Mucosa of descending colon (tissue), 3 donors: ENCODE data around the gene CLPSL1. TPM values are rescaled to one million over a fixed set of nuclear protein-coding genes. Genes with fewer than 3 reads are reported as not detected.
A peak's percentile ranks its signal among the peaks of the same experiment; 100 is the strongest.

ENCODE experiments used
- ATAC-seq: fragments of 200-7000 bp; cut with Tn5 transposase; one replicate; pipeline ENCODE4 v1.9.1; 2020; ENCODE audit warnings: mild to moderate bottlenecking, moderate library complexity
- DNase-seq, 3 donors: peaks; one replicate each; pipeline ENCODE4 v3.0.0-alpha.2; 2020
- H3K36me3 ChIP-seq: fragments of 200-600 bp; one replicate; pipeline ENCODE4 v1.8.0; 2021; ENCODE audit warnings: low read depth, mild to moderate bottlenecking
- H3K4me1 ChIP-seq: fragments of 200-600 bp; one replicate; pipeline ENCODE4 v1.8.0; 2021; ENCODE audit warnings: low read depth, mild to moderate bottlenecking
- H3K4me3 ChIP-seq: fragments of 200-600 bp; one replicate; pipeline ENCODE4 v1.8.0; 2021; ENCODE audit warnings: mild to moderate bottlenecking
- H3K9me3 ChIP-seq: fragments of 200-600 bp; one replicate; pipeline ENCODE4 v1.8.0; 2021; ENCODE audit warnings: mild to moderate bottlenecking
- intact Hi-C, 2 donors: fragments of 100-400 bp; cut with DNase I in 1 of 2; cut with micrococcal nuclease in 1 of 2; formaldehyde crosslinking; loops; one replicate each; pipeline versions ENCODE4 v1.11.0 to v1.11.1; 2022; cut with DNase I, micrococcal nuclease
- total RNA-seq, 3 donors: library from RNA; stranded (reverse); fragmentation: NEBNext Ultra II Directional in 2 of 3; extraction: Animal tissue kit (Norgen Biotek cat#: 25700) in 2 of 3; gene quantifications; one replicate each; pipeline versions ENCODE4 v1.2.1 to v1.2.4, GENCODE V29; 2021 to 2023
- TF ChIP-seq, protein P1 (sequence below): fragments of 200-600 bp; IDR thresholded peaks from one replicate; pipeline ENCODE4 v1.8.0; 2022; ENCODE audit warnings: antibody characterized with exemption, mild to moderate bottlenecking
- donor health status: DM: no; HTN: no; CAD: no; lungs with moderate emphysema.
- donor health status: DM: no; HTN: no; CAD: no.
- donor health status: DM: no; HTN: yes; CAD: no.

CLPSL1 gene
- total RNA-seq, 3 donors from 2014 or later = not detected

GRCh38 chr6:35804996-35805736 lies 24.3 kb downstream of the CLPSL1 start, which contains the start of gene LHFPL5:
Gene LHFPL5, plus strand, starts transcription at chr6:35805352. Its CDS starts 319 bp downstream, at chr6:35805671.
- H3K4me3 ChIP-seq = no peak within 1 kb of the TSS
- DNase-seq (peak in 2 of 3 donors; percentile 47 to 66), ATAC-seq (peak; percentile 92)
- intact Hi-C loops = no loop called here
- H3K9me3 ChIP-seq = no peaks in the 10 kb centered on the region
- peaks cover 5% of the 10 kb centered on the region for H3K4me1 ChIP-seq
- TF ChIP-seq, protein P1, sequence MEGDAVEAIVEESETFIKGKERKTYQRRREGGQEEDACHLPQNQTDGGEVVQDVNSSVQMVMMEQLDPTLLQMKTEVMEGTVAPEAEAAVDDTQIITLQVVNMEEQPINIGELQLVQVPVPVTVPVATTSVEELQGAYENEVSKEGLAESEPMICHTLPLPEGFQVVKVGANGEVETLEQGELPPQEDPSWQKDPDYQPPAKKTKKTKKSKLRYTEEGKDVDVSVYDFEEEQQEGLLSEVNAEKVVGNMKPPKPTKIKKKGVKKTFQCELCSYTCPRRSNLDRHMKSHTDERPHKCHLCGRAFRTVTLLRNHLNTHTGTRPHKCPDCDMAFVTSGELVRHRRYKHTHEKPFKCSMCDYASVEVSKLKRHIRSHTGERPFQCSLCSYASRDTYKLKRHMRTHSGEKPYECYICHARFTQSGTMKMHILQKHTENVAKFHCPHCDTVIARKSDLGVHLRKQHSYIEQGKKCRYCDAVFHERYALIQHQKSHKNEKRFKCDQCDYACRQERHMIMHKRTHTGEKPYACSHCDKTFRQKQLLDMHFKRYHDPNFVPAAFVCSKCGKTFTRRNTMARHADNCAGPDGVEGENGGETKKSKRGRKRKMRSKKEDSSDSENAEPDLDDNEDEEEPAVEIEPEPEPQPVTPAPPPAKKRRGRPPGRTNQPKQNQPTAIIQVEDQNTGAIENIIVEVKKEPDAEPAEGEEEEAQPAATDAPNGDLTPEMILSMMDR = no peak
- H3K36me3 ChIP-seq = no peaks in the 10 kb centered on the region

DNA sequence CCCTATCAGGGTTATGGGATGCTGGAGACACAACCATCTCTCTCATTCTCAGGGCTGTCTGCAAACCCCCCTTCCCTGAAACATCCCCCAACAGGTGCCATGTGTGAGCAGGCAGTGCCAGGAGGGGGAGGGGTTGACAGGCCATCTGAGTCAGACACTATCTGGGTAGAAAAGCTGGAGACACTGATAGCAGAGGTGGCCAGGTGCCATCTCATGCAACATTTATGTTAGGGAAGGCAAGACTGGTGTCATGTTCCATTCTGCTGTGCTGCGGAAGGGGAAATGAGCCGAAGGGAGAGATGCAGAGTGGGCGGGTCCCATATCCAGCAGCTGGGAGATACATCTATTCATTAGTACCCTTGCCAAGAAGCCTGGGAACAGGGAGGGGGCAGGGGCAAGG lies 27.9 kb downstream of the CLPSL1 start:
- Histone ChIP-seq H3K4me1 (peaks cover 5% of the 10 kb centered on the region), H3K4me3 (no peak overlapping the region), H3K36me3 (no peaks in the 10 kb centered on the region), H3K9me3 (no peaks in the 10 kb centered on the region)
- TF ChIP-seq, protein P1 = no peak
- ATAC-seq = no peak
- intact Hi-C loops = no loop called here
- no peak for DNase-seq

DNA sequence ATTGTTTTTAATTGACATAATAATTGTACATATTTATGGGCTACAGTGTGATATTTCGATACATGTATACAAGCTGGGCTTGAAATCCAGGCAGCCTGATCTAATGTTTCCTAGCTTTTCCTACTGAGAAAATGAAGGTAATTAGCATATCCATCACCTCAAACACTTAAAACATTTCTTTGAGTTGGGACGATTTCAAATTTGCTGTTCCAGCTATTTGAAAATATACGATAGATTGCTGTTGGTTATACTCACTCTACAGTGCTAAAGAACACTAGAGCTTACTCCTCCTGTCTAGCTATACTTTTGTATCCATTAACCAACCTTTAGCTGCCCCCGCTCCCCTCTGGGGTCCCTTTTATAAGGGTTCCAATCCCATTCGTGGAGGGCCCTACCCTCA lies 29.0 kb downstream of the CLPSL1 start:
- intact Hi-C loops = no loop called here
- TF ChIP-seq, protein P1 = no peak

GRCh38 chr6:35810971-35811698 lies 30.3 kb downstream of the CLPSL1 start:
- intact Hi-C loops = no loop called here

More for the DNA sequence above, 29.0 kb downstream of the CLPSL1 start:
- H3K36me3 ChIP-seq = no peaks in the 10 kb centered on the region
- H3K9me3 ChIP-seq = no peaks in the 10 kb centered on the region
- DNase-seq (no peak), ATAC-seq (no peak)
- peaks cover 5% of the 10 kb centered on the region for H3K4me1 ChIP-seq
- no peak overlapping the region for H3K4me3 ChIP-seq

GRCh38 chr6:35811699-35811995 lies 30.8 kb downstream of the CLPSL1 start:
- no peaks in the 10 kb centered on the region for H3K4me1 ChIP-seq
- H3K36me3 ChIP-seq = no peaks in the 10 kb centered on the region
- no peak overlapping the region for H3K4me3 ChIP-seq
- ATAC-seq = no peak
- intact Hi-C loops = no loop called here
- H3K9me3 ChIP-seq = no peaks in the 10 kb centered on the region
- DNase-seq = no peak
- TF ChIP-seq, protein P1 = no peak

More at GRCh38 chr6:35810971-35811698, 30.3 kb downstream of the CLPSL1 start:
- Histone ChIP-seq H3K36me3 (no peaks in the 10 kb centered on the region), H3K9me3 (no peaks in the 10 kb centered on the region), H3K4me1 (no peaks in the 10 kb centered on the region), H3K4me3 (no peak overlapping the region)
- ATAC-seq (peak; percentile 44), DNase-seq (no peak)
- TF ChIP-seq, protein P1 = no peak
